Activated CD4-positive, alpha-beta T cell treated with anti-CD3 and anti-CD28 coated beads, Interleukin-2, amount 50 U/mL, for 4 hours (primary cell): ENCODE measurements around the gene AKT2.
"Not testable (repeated sequence)": the region's sequence is repeated elsewhere in the genome, so short reads cannot be mapped to it uniquely, and the experiment has no call there.

Experiments used
- DNase-seq, 2 experiments: peaks; one replicate each; pipeline ENCODE4 v3.0.0-alpha.2; 2020

Gene AKT2

GRCh38 chr19:40284501-40285352 lies at the start of gene AKT2:
AKT2 (minus strand) TSS chr19:40285345; CDS start chr19:40265267, 20,078 bp downstream.
- DNase-seq, result peak; percentile 62 to 68

- not testable (repeated sequence) for DNase-seq
Measured at GRCh38 chr19:40333083-40333482, 47.9 kb upstream of the AKT2 start.

GRCh38 chr19:40332669-40333068 lies 47.5 kb upstream of the AKT2 start:
- no peak for DNase-seq

GRCh38 chr19:40331052-40331451 lies 45.9 kb upstream of the AKT2 start:
- DNase-seq, result no peak

- DNase-seq, result no peak
Measured at GRCh38 chr19:40326201-40326600, 41.1 kb upstream of the AKT2 start.

- no peak for DNase-seq
Measured at GRCh38 chr19:40323705-40324104, 38.6 kb upstream of the AKT2 start.

- no peak for DNase-seq
Measured at GRCh38 chr19:40322951-40323615, 37.9 kb upstream of the AKT2 start.

GRCh38 chr19:40322271-40322610 lies 37.1 kb upstream of the AKT2 start:
- DNase-seq, result no peak

- no peak for DNase-seq
Measured at GRCh38 chr19:40321566-40322270, 36.6 kb upstream of the AKT2 start.

- no peak for DNase-seq
Measured at GRCh38 chr19:40321076-40321475, 35.9 kb upstream of the AKT2 start.

- no peak for DNase-seq
Measured at GRCh38 chr19:40320558-40320935, 35.4 kb upstream of the AKT2 start.

- DNase-seq, result no peak
Measured at GRCh38 chr19:40317338-40317737, 32.2 kb upstream of the AKT2 start.

GRCh38 chr19:40315812-40316470 lies 30.8 kb upstream of the AKT2 start:
- DNase-seq, result no peak

GRCh38 chr19:40314656-40315055 lies 29.5 kb upstream of the AKT2 start:
- DNase-seq, result no peak

- DNase-seq, result no peak
Measured at GRCh38 chr19:40313229-40313983, 28.3 kb upstream of the AKT2 start.

GRCh38 chr19:40312533-40312932 lies 27.4 kb upstream of the AKT2 start:
- no peak for DNase-seq

- no peak for DNase-seq
Measured at GRCh38 chr19:40309666-40310065, 24.5 kb upstream of the AKT2 start.

GRCh38 chr19:40305403-40305802 lies 20.3 kb upstream of the AKT2 start:
- DNase-seq, result peak; percentile 63 to 68

GRCh38 chr19:40304306-40304705 lies 19.2 kb upstream of the AKT2 start:
- no peak for DNase-seq

- no peak for DNase-seq
Measured at GRCh38 chr19:40303765-40304164, 18.6 kb upstream of the AKT2 start.

GRCh38 chr19:40302224-40303011 lies 17.3 kb upstream of the AKT2 start:
- DNase-seq, result no peak

GRCh38 chr19:40300668-40301067 lies 15.5 kb upstream of the AKT2 start:
- no peak for DNase-seq
